ENCODE results near the gene GJC1.

The GJC1 gene

GRCh38 chr17:44829523-44830358 lies at the start of gene GJC1:
TSS of gene GJC1 (minus strand) at chr17:44830287. CDS start at chr17:44805817, 24,470 bp downstream.
- H3K4me2 ChIP-seq (ENCODE audit: insufficient read depth, low read length) = peak within 1 kb of the TSS; percentile 77
- peak within 1 kb of the TSS; percentile 67 for H2AFZ ChIP-seq (ENCODE audit: low read depth, low read length)
- peak; percentile 56 for DNase-seq
- peaks cover 49% of the 10 kb centered on the region for H3K79me2 ChIP-seq (ENCODE audit: insufficient read depth, low read length)
- H3K27me3 ChIP-seq (ENCODE audit: insufficient read depth, low read length, poor library complexity) = peaks cover 21% of the 10 kb centered on the region
- peak within 1 kb of the TSS; percentile 59 to 66 for H3K4me3 ChIP-seq (ENCODE audit: low read depth in 1 of 2, low read length in 2 of 2)
- H3K9me3 ChIP-seq (ENCODE audit: insufficient read depth, low read length, severe bottlenecking) = no peaks in the 10 kb centered on the region
- H3K9ac ChIP-seq (ENCODE audit: low read depth, low read length) = peak within 1 kb of the TSS; percentile 66
- peaks cover 4% of the 10 kb centered on the region; the same call in 1 of the 2 replicates for H4K20me1 ChIP-seq (ENCODE audit: insufficient read depth, low read length)
- H3K27ac ChIP-seq (ENCODE audit: low read length) = peak within 1 kb of the TSS; percentile 55
- ATAC-seq (ENCODE audit: insufficient read depth, low read depth) = peak; percentile 78
- peak; percentile 91 for TF ChIP-seq EZH2 (IDR thresholded peaks at IDR 0.05; ENCODE audit: borderline replicate concordance, low read depth, low read length, severe bottlenecking)
- TF ChIP-seq, protein P1, sequence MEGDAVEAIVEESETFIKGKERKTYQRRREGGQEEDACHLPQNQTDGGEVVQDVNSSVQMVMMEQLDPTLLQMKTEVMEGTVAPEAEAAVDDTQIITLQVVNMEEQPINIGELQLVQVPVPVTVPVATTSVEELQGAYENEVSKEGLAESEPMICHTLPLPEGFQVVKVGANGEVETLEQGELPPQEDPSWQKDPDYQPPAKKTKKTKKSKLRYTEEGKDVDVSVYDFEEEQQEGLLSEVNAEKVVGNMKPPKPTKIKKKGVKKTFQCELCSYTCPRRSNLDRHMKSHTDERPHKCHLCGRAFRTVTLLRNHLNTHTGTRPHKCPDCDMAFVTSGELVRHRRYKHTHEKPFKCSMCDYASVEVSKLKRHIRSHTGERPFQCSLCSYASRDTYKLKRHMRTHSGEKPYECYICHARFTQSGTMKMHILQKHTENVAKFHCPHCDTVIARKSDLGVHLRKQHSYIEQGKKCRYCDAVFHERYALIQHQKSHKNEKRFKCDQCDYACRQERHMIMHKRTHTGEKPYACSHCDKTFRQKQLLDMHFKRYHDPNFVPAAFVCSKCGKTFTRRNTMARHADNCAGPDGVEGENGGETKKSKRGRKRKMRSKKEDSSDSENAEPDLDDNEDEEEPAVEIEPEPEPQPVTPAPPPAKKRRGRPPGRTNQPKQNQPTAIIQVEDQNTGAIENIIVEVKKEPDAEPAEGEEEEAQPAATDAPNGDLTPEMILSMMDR (IDR thresholded peaks at IDR 0.05; ENCODE audit: borderline replicate concordance, extremely low read depth, low read length, poor library complexity, severe bottlenecking) = no peak
- H3K4me1 ChIP-seq (ENCODE audit: insufficient read depth, low read length) = peaks cover 28% of the 10 kb centered on the region
- no peaks in the 10 kb centered on the region for H3K36me3 ChIP-seq (ENCODE audit: insufficient read depth, low read length)

GRCh38 chr17:44879376-44879775 lies 49.3 kb upstream of the GJC1 start:
- ATAC-seq (ENCODE audit: insufficient read depth, low read depth) (no peak), DNase-seq (no peak)
- H3K4me3 ChIP-seq (ENCODE audit: low read depth in 1 of 2, low read length in 2 of 2) = no peak overlapping the region
- no peak overlapping the region for H3K27ac ChIP-seq (ENCODE audit: low read length)
- TF ChIP-seq, protein P1 (IDR thresholded peaks at IDR 0.05; ENCODE audit: borderline replicate concordance, extremely low read depth, low read length, poor library complexity, severe bottlenecking) = no peak
- TF ChIP-seq EZH2 (IDR thresholded peaks at IDR 0.05; ENCODE audit: borderline replicate concordance, low read depth, low read length, severe bottlenecking) = no peak
- peaks cover 95% of the 10 kb centered on the region for H3K36me3 ChIP-seq (ENCODE audit: insufficient read depth, low read length)
- no peaks in the 10 kb centered on the region for H3K4me1 ChIP-seq (ENCODE audit: insufficient read depth, low read length)
- no peak overlapping the region for H3K4me2 ChIP-seq (ENCODE audit: insufficient read depth, low read length)
- 0 out of 2 replicates have a peak, but pooled peaks cover 6% of the 10 kb centered on the region for H4K20me1 ChIP-seq (ENCODE audit: insufficient read depth, low read length)
- H3K9me3 ChIP-seq (ENCODE audit: insufficient read depth, low read length, severe bottlenecking) = no peaks in the 10 kb centered on the region
- H3K79me2 ChIP-seq (ENCODE audit: insufficient read depth, low read length) = no peaks in the 10 kb centered on the region
- H3K9ac ChIP-seq (ENCODE audit: low read depth, low read length) = no peak overlapping the region
- H3K27me3 ChIP-seq (ENCODE audit: insufficient read depth, low read length, poor library complexity) = no peaks in the 10 kb centered on the region
- H2AFZ ChIP-seq (ENCODE audit: low read depth, low read length) = no peak overlapping the region

DNA sequence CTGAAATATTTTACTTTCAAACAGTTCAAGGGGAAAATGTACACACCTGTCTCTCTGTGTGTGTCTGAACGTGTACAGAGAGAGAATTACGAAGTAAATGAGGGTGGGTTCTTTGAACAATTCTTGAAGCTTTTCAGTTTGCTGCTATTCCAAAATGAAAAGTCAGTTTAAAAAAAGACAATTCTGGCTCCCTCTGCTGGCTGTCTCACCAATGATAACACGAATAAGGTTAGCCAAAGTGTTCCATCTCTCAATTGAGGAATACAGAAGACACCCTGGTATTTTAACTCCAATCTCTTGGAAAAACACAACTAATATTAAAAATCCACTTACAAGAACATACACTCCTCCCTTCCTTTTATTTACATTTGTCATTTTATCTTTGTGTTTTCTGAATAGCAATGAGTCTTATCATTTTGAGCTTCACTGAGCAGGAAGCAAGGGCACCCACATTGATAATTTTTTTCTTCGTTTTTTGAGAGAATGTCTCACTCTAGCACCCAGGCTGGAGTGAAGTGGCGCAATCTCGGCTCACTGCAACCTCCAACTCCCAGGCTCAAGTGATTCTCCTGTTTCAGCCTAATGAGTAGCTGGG lies 48.6 kb upstream of the GJC1 start:
- Histone ChIP-seq H4K20me1 (ENCODE audit: insufficient read depth, low read length) (0 out of 2 replicates have a peak, but pooled peaks cover 6% of the 10 kb centered on the region), H3K4me1 (ENCODE audit: insufficient read depth, low read length) (no peaks in the 10 kb centered on the region), H2AFZ (ENCODE audit: low read depth, low read length) (no peak overlapping the region), H3K27me3 (ENCODE audit: insufficient read depth, low read length, poor library complexity) (no peaks in the 10 kb centered on the region), H3K9ac (ENCODE audit: low read depth, low read length) (no peak overlapping the region), H3K27ac (ENCODE audit: low read length) (no peak overlapping the region), H3K4me3 (ENCODE audit: low read depth in 1 of 2, low read length in 2 of 2) (no peak overlapping the region), H3K36me3 (ENCODE audit: insufficient read depth, low read length) (peaks cover 93% of the 10 kb centered on the region), H3K79me2 (ENCODE audit: insufficient read depth, low read length) (no peaks in the 10 kb centered on the region), H3K9me3 (ENCODE audit: insufficient read depth, low read length, severe bottlenecking) (no peaks in the 10 kb centered on the region), H3K4me2 (ENCODE audit: insufficient read depth, low read length) (no peak overlapping the region)
- TF ChIP-seq, protein P1 (IDR thresholded peaks at IDR 0.05; ENCODE audit: borderline replicate concordance, extremely low read depth, low read length, poor library complexity, severe bottlenecking) = peak; percentile 73
- no peak for TF ChIP-seq EZH2 (IDR thresholded peaks at IDR 0.05; ENCODE audit: borderline replicate concordance, low read depth, low read length, severe bottlenecking)
- ATAC-seq (ENCODE audit: insufficient read depth, low read depth) = peak; percentile 50; the same call in 1 of the 3 replicates
- DNase-seq = peak; percentile 39

Measured in DND-41 (cell line).